Gastroesophageal sphincter (tissue), 3 donors: Measurements from ENCODE around the gene TOLLIP.

Source experiments
- EP300 ChIP-seq: sonication (generic); formaldehyde crosslinking; IDR thresholded peaks from one replicate; pipeline ENCODE4 v1.6.1; 2017; ENCODE audit warnings: antibody characterized with exemption, mild to moderate bottlenecking
- POLR2A ChIP-seq, 2 donors: fragments of 450-650 bp; IDR thresholded peaks; one replicate each; pipeline ENCODE4 v1.6.1; 2017; ENCODE audit warnings: antibody characterized with exemption in 2 of 2, mild to moderate bottlenecking in 2 of 2, moderate library complexity in 1 of 2
- TF ChIP-seq, protein P1 (sequence below), 4 experiments: fragments of 200-600 bp in 2 of 4; fragments of 450-650 bp in 2 of 4; sonication (generic) in 1 of 4; IDR thresholded peaks; one replicate each; pipeline ENCODE4 v1.5.1; 2017 to 2019; ENCODE audit warnings: antibody characterized with exemption in 4 of 4, mild to moderate bottlenecking in 2 of 4, moderate library complexity in 2 of 4

DNA sequence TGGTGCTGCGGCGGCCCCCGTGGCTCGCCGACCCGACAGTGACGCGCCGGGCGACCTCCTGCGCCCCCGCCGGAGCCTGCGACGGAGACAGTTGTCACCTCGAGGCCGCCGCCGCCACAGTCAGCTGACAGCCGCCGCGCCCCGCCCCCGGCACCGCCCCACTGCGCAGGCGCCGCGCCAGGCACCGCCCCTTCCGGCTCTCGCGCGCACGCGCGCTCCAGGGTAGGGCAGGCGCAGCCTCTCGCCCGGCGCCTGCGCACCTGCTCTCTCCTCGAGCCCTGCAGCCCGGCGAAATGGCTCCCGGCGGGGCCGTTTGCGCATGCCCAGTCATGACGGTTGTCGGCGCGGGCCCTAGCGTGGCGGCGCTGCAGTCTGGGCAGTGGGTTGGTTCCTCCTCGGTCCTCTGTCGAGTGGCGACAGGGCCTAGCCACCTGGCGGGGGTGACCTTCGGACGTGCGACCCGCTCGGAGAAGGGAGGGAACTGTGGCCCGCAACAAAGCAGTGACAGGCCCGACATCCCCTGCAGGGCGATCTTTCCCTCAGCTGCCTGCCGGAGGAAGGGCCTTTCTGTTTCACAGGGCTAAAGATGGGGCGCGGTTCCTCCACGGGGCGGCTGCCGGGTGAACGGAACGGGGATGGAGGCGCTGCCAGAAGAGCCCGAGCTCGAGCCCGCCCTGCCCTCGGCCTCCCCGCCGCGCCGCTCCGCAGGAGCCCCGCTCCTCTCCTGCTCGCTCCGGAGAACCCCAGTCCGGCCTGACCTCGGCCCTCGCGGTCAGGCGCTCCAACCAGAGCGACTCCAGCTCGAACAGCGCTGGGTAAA is at the start of gene TOLLIP:
- TF ChIP-seq POLR2A (IDR thresholded peaks at IDR 0.05) (peak; percentile 88), EP300 (no peak)
- TF ChIP-seq, protein P1, sequence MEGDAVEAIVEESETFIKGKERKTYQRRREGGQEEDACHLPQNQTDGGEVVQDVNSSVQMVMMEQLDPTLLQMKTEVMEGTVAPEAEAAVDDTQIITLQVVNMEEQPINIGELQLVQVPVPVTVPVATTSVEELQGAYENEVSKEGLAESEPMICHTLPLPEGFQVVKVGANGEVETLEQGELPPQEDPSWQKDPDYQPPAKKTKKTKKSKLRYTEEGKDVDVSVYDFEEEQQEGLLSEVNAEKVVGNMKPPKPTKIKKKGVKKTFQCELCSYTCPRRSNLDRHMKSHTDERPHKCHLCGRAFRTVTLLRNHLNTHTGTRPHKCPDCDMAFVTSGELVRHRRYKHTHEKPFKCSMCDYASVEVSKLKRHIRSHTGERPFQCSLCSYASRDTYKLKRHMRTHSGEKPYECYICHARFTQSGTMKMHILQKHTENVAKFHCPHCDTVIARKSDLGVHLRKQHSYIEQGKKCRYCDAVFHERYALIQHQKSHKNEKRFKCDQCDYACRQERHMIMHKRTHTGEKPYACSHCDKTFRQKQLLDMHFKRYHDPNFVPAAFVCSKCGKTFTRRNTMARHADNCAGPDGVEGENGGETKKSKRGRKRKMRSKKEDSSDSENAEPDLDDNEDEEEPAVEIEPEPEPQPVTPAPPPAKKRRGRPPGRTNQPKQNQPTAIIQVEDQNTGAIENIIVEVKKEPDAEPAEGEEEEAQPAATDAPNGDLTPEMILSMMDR (IDR thresholded peaks at IDR 0.05): peak in 1 of 4 experiments; percentile 76
